Measurements from ENCODE around the gene ECI2. TPM values are rescaled to one million over a fixed set of nuclear protein-coding genes. Genes with fewer than 3 reads are reported as not detected.
"Not testable (repeated sequence)": the region's sequence is repeated elsewhere in the genome, so short reads cannot be mapped to it uniquely, and the experiment has no call there.

ECI2 gene
- total RNA-seq, 1 donor from 2014 or later: 20.1 TPM

DNA sequence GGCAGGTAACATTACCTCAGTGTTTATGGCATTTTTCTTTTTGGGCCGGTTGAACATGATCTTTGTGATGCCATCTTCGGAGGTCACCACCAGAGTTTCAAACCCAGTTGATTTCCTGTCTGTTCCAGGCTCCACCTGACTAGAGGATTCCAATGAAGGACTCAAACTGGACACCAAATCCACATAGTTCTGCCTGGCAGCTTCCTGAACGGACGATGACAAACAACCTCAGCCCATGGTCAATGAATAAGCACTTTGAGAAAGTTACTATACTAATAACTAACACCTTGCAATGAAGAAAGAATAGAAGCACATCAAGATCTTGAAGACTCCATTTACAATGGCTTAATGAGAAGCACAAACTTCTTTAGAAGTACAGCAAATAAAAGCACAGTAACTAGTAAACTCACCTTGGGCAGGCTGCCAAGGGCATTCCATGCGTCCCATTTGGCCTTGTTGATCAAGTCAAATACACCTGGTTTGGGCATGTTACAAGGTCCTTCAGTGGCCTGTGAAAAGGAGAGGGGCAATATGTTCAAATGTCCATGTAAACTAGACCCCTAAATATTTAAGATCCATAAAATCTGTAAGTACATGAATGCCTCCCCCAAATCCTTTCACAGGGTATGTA, 4.9 kb downstream of the ECI2 start:
- H3K9me3 Mint-ChIP-seq: peaks cover 6% of the 10 kb centered on the region
- no peaks in the 10 kb centered on the region for H3K27me3 Mint-ChIP-seq
- peaks cover 52% of the 10 kb centered on the region for H3K36me3 Mint-ChIP-seq (ENCODE audit: low read depth)
- no peak for DNase-seq
- H3K27ac Mint-ChIP-seq: no peak overlapping the region
- H3K4me3 Mint-ChIP-seq: no peak overlapping the region
- peaks cover 16% of the 10 kb centered on the region for H3K4me1 Mint-ChIP-seq
- intact Hi-C loops (cut with micrococcal nuclease): loop anchor here (10.0 kb wide), 1 partner anchor 644 kb away; the partner anchor contains the start of gene CDYL

DNA sequence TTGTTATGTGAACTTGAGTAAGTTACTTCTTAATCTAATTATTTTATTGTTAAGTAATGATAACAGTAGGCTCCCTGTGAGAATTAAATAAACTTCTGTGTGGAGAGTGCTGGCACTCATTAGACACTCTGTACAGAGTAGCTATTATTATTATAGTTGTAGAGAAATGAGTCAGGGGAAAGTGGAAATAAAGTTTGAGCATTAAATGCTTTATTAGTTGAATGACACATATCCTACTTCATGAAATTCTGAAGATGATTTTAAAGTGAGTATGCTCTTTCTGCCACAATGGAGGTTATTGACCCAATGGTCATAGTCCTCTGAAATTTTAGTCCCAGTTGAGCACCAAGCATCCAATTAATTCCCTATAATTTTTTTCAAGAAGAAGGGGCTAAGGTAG, 5.9 kb downstream of the ECI2 start:
- Mint-ChIP-seq H3K9me3 (peaks cover 6% of the 10 kb centered on the region), H3K27ac (no peak overlapping the region), H3K27me3 (no peaks in the 10 kb centered on the region), H3K36me3 (ENCODE audit: low read depth) (peaks cover 56% of the 10 kb centered on the region), H3K4me1 (peaks cover 16% of the 10 kb centered on the region), H3K4me3 (no peak overlapping the region)
- intact Hi-C loops (cut with micrococcal nuclease): no loop called here
- DNase-seq: no peak

DNA sequence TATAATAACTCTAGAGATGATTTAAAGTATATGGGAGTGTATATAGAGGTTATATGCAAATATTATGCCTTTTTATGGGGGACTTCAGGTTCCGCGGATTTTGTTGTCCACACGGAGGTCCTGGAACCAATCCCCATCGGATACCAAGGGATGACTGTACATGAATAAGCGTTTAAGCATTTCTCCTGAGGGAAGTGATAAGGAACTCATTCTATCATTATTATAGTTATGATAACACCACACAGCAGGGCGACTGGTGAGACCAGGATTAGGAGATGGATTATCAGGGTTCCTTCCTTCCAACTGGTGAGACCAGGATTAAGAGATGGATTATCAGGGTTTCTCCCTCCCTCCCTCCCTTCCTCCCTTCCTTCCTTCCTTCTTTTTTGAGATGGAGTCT, 6.6 kb downstream of the ECI2 start:
- H3K4me1 Mint-ChIP-seq: peaks cover 9% of the 10 kb centered on the region
- no peak overlapping the region for H3K27ac Mint-ChIP-seq
- no peak for DNase-seq
- H3K36me3 Mint-ChIP-seq (ENCODE audit: low read depth): peaks cover 56% of the 10 kb centered on the region
- no peaks in the 10 kb centered on the region for H3K27me3 Mint-ChIP-seq
- peaks cover 6% of the 10 kb centered on the region for H3K9me3 Mint-ChIP-seq
- intact Hi-C loops (cut with micrococcal nuclease): no loop called here
- H3K4me3 Mint-ChIP-seq: no peak overlapping the region

DNA sequence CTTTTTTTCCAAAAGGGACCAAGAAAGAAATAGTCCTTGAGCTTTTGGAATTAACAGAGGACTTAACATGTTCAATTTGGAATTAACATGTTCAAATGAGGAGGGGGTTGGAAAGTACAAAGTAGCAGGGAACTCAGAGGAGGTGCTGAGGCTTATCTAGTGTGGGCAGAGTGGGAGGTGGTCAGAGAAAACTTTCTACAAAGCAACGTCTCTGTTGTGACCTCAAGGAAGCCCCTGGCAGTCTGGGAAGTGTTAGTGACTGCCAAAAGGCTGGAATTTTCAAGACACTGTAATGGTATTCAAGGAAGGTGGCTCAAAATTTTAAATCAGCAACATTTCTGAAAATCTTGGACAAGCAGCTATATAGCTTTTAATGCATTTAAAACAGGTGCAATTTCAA, 7.3 kb downstream of the ECI2 start:
- Mint-ChIP-seq H3K4me3 (no peak overlapping the region), H3K4me1 (peaks cover 5% of the 10 kb centered on the region), H3K27ac (no peak overlapping the region), H3K9me3 (peaks cover 6% of the 10 kb centered on the region), H3K36me3 (ENCODE audit: low read depth) (peaks cover 53% of the 10 kb centered on the region), H3K27me3 (no peaks in the 10 kb centered on the region)
- no peak for DNase-seq
- intact Hi-C loops (cut with micrococcal nuclease): no loop called here

DNA sequence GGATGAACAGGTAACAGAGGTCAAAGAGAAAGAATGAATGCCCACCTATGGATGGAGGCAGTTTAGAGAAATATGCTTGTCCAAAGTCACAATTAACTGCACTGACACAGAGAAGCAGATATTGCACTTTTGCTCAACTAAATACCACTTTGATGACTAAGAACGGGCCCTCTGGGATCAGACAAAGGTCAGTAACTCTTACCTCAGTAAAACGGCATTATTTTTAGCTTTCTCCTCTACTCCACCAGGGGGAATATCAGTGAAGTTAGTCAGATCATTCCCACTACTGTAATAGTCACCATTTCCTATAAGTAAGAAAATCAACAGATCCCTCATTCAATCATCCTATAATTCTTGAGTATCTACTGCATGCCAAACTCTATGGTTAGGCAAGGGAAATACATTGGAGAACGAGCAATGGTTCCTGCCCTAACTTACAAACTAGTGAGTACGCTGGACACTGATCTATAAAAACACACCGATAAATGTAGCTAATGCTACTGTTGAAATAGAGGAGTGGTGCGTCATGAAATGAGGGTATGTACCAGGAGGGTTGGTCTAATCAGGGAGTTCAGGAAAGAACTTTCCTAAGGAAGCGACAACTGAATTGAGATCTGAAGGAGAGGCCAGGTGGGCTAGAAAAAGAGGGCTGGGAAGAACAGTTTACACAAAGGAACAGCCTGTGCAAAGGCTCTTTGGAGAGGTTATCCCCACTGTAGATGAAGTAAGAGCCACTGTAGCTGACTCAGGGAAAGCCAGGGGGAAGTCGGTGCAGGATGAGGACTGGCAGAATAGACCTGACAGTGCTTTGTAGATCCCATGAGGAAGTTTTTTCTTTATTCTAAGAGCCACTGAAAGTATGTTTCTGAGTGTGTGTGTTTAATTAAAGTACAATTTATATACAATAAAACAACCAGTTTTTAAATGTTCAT, 9.2 kb downstream of the ECI2 start:
- intact Hi-C loops (cut with micrococcal nuclease): no loop called here
- Mint-ChIP-seq H3K27me3 (no peaks in the 10 kb centered on the region), H3K4me3 (no peak overlapping the region), H3K9me3 (peaks cover 6% of the 10 kb centered on the region), H3K36me3 (ENCODE audit: low read depth) (peaks cover 39% of the 10 kb centered on the region), H3K4me1 (peaks cover 2% of the 10 kb centered on the region), H3K27ac (no peak overlapping the region)
- DNase-seq: no peak

DNA sequence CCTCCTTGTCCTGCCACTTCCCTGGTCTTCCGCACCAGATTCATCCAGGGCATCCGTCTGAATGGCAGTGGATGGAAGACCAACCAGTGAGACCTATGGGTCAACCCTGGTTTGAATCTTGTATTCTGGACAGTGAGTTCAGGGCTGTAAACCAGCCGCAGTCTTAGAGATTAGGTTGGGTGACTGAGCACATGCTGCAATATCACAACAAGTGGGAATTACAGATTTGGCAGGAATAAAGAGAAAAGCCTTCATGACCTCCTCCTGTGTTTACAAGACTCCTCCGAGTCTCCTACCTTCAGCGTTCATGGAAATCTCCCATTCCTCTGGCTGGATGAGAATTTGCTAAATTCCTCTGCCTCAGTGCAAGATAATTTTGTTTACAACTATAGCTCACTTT, 9.9 kb downstream of the ECI2 start:
- Mint-ChIP-seq H3K36me3 (ENCODE audit: low read depth) (peaks cover 43% of the 10 kb centered on the region), H3K9me3 (peaks cover 6% of the 10 kb centered on the region), H3K27ac (no peak overlapping the region), H3K4me3 (no peak overlapping the region), H3K27me3 (no peaks in the 10 kb centered on the region), H3K4me1 (peaks cover 2% of the 10 kb centered on the region)
- intact Hi-C loops (cut with micrococcal nuclease): no loop called here
- no peak for DNase-seq

DNA sequence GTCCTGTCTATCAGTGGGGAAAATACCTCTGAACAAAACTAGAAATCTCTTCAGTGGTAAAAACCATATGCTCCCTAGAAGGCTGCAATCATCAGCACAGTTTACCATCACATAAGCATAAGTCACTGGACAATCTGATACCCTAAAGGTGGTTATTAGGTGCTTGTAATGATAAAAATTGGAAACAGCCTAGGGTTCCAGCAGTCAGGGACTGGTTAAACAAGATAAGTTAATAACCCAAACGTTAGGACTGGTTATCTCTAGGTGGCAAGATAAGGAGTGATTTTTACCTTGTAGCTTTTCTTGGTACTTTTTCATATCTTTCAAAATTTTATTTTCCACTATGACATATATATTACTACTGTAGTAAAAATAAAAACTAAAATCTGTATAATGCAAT, 11.0 kb downstream of the ECI2 start:
- Mint-ChIP-seq H3K27ac (no peak overlapping the region), H3K36me3 (ENCODE audit: low read depth) (peaks cover 40% of the 10 kb centered on the region), H3K4me1 (peaks cover 2% of the 10 kb centered on the region), H3K27me3 (no peaks in the 10 kb centered on the region), H3K4me3 (no peak overlapping the region), H3K9me3 (no peaks in the 10 kb centered on the region)
- intact Hi-C loops (cut with micrococcal nuclease): no loop called here
- no peak for DNase-seq

DNA sequence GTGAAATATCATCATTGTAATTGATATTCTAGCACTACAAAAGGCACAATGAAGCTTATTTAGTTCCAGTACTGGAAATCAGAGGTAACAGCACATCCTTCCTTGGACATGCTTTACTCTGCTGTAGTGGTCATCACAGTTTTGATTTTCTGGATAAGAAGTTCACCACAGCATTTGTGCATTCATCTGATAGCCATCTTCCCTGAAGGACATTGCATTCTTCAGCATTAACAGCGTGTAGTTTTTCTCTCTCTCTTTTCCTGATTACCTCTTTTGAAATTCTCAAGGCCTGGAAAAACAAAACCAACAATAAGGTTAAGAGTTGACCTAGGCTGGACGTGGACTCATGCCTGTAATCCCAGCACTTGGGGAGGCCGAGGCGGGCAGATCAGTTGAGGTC, 19.6 kb downstream of the ECI2 start:
- H3K4me3 Mint-ChIP-seq: no peak overlapping the region

DNA sequence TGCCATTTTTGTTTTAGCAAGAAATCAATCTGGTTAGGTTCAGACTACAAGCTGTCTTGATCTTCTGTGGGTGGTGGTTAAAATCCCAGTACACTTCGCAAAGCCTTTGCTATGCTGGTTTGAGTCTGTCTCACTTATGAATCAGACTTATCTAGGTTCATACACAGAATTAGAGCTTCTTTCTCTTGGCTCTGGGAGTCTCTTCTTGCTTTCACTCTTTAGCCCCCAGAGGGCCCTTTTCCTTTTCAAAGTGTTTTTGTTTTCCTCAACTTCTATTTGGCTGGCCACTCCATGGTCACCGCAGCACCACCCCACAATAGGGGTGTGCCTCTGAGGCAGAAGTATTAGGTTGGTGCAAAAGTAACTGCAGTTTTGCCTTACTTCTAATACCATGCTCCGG, 21.3 kb downstream of the ECI2 start:
- H3K27ac Mint-ChIP-seq: no peak overlapping the region
- H3K27me3 Mint-ChIP-seq: peaks cover 27% of the 10 kb centered on the region
- DNase-seq: no peak
- H3K36me3 Mint-ChIP-seq (ENCODE audit: low read depth): peaks cover 25% of the 10 kb centered on the region
- intact Hi-C loops (cut with micrococcal nuclease): no loop called here
- no peaks in the 10 kb centered on the region for H3K4me1 Mint-ChIP-seq
- peaks cover 5% of the 10 kb centered on the region for H3K9me3 Mint-ChIP-seq
- H3K4me3 Mint-ChIP-seq: no peak overlapping the region

More for the DNA sequence above, 19.6 kb downstream of the ECI2 start:
- intact Hi-C loops (cut with micrococcal nuclease): no loop called here
- Mint-ChIP-seq H3K27me3 (peaks cover 17% of the 10 kb centered on the region), H3K27ac (no peak overlapping the region), H3K4me1 (no peaks in the 10 kb centered on the region), H3K9me3 (peaks cover 5% of the 10 kb centered on the region), H3K36me3 (ENCODE audit: low read depth) (peaks cover 33% of the 10 kb centered on the region)
- no peak for DNase-seq

DNA sequence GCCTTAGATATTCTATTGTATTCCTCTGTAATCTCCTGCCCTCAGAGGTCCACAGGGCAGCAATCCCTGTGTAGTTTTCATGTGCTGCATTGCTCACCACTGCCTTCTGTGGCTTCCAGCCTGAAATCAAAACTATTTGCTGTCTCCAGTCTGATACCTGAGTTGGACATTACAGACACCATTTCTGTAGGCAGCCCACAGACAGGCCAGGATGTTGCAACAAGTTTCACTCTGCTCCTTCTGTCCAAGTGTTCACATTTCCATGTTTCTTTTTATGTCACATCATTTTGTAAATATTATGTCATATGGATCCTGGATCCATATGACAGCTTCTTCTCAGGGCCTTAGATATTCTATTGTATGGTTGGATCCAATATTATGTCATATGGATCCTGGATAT, 21.7 kb downstream of the ECI2 start:
- H3K4me3 Mint-ChIP-seq: no peak overlapping the region
- H3K27me3 Mint-ChIP-seq: peaks cover 30% of the 10 kb centered on the region
- no peaks in the 10 kb centered on the region for H3K4me1 Mint-ChIP-seq
- H3K27ac Mint-ChIP-seq: no peak overlapping the region
- no peak for DNase-seq
- intact Hi-C loops (cut with micrococcal nuclease): no loop called here
- peaks cover 25% of the 10 kb centered on the region for H3K36me3 Mint-ChIP-seq (ENCODE audit: low read depth)
- peaks cover 5% of the 10 kb centered on the region for H3K9me3 Mint-ChIP-seq

DNA sequence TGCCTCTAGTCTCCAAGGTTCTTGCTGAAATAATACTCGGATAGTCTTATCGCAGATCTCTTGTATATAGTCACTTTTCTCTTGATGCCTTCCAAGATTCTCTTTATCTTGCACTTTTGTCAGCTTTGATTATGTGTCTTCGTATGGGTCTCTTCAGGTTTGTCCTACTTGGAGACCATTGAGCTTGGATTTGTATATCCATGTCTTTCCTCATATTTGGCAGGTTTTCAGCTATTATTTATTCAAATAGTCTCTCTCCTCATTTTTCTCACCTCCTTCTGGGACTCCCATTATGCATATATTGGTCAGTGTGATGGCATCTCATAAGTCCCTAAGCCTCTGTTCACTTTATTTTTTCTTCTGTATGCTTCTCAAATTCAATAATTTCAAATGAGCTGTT, 23.0 kb downstream of the ECI2 start:
- H3K27me3 Mint-ChIP-seq: peaks cover 38% of the 10 kb centered on the region
- no peak for DNase-seq
- H3K36me3 Mint-ChIP-seq (ENCODE audit: low read depth): peaks cover 22% of the 10 kb centered on the region
- no peak overlapping the region for H3K4me3 Mint-ChIP-seq
- H3K9me3 Mint-ChIP-seq: peaks cover 5% of the 10 kb centered on the region
- intact Hi-C loops (cut with micrococcal nuclease): no loop called here
- H3K4me1 Mint-ChIP-seq: no peaks in the 10 kb centered on the region
- no peak overlapping the region for H3K27ac Mint-ChIP-seq

DNA sequence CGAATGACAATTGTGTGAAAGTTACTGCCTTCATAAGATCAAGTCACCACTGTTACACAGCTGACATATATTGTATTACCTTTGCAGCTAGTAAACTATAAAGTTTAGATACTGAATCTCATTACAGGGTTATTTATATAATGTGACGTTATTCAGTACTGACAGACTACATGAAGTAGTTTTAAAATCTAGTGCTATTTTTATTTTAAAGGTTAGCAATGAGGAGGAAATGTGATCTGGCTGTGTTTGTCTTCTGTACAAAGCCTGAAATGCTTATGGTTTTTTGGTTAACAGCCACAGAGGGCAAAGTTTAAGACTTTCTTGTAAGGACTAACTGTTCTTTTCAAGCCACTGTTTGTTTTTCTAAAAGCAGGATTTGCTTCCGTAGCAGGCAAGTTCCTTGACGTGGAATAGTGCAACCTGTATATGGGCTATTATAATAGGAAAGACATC, 26.0 kb downstream of the ECI2 start:
- H3K4me3 Mint-ChIP-seq; DNase-seq; intact Hi-C loops (cut with micrococcal nuclease); H3K4me1 Mint-ChIP-seq; H3K27ac Mint-ChIP-seq; H3K36me3 Mint-ChIP-seq (ENCODE audit: low read depth); H3K9me3 Mint-ChIP-seq: not testable (repeated sequence)
- peaks cover 51% of the 10 kb centered on the region for H3K27me3 Mint-ChIP-seq

DNA sequence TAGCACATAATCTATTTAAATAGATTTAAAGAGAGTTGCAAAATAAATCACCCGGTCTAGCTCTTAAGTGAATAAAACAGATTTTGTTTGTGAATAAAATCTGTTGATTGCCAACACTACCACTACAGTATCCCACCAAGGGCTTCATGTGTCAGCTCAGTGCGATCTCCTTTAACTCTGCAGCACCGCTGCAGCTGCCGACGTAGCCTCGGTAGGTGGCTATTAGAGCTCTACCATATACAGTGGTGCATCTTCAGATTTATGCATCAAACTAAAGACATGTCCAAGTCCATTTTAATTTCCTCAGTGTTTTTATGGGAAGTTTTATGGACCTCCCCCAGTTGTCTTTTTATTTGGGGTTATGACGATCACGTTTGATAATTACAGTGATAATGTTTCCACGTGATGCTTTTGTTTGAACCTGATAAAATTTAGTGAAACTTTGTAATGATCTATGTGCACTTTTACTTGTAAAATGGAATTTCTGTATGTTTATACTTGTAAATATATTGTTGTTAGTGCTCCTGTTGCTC, 26.7 kb downstream of the ECI2 start:
- Mint-ChIP-seq H3K4me1 (no peaks in the 10 kb centered on the region), H3K4me3 (no peak overlapping the region), H3K27me3 (peaks cover 51% of the 10 kb centered on the region), H3K9me3 (peaks cover 5% of the 10 kb centered on the region), H3K27ac (no peak overlapping the region), H3K36me3 (ENCODE audit: low read depth) (no peaks in the 10 kb centered on the region)
- intact Hi-C loops (cut with micrococcal nuclease): no loop called here
- no peak for DNase-seq

DNA sequence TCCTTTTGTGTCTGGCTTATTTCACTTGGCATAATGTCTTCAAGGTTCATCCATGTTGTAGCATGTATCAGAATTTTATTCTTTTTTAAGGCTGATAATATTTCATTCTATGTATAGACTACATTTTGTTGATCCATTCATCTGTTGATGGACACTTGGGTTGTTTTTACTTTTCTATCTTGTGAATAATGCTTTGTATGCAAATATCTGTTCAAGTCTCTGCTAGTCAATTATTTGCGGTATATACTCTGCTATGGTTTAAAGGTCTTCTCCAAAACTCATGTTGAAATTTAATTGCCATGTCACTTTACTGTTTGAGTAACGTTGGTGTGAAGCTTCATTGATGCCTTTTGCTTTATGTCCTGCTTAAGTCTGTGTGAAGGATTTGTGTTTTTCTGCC, 27.5 kb downstream of the ECI2 start:
- Mint-ChIP-seq H3K4me1 (no peaks in the 10 kb centered on the region), H3K9me3 (peaks cover 5% of the 10 kb centered on the region), H3K27me3 (peaks cover 51% of the 10 kb centered on the region), H3K36me3 (ENCODE audit: low read depth) (no peaks in the 10 kb centered on the region), H3K4me3 (no peak overlapping the region), H3K27ac (no peak overlapping the region)
- no peak for DNase-seq
- intact Hi-C loops (cut with micrococcal nuclease): no loop called here

All from activated CD4-positive, alpha-beta T cell treated with anti-CD3 and anti-CD28 coated beads, Interleukin-2, amount 10 ng/mL, durations not matched to agents 24 days and 14 days (primary cell).